SJCRH30 (cell line): ENCODE measurements around the gene RHOBTB3. TPM values are rescaled to one million over a fixed set of nuclear protein-coding genes. Genes with fewer than 3 reads are reported as not detected.
A peak's percentile ranks its signal among the peaks of the same experiment; 100 is the strongest.

Source experiments
- DNase-seq, 2 experiments: peaks; one replicate each; pipeline ENCODE4 v3.0.0-alpha.2; 2015 to 2020
- H3K27ac ChIP-seq: fragments of 250-450 bp; sonication (Bioruptor Pico); 2 replicates; pipeline ENCODE4 v1.5.1; 2020; ENCODE audit warnings: mild to moderate bottlenecking, moderate library complexity
- H3K27me3 ChIP-seq: fragments of 250-450 bp; sonication (Bioruptor Pico); 2 replicates; pipeline ENCODE4 v1.5.1; 2020; ENCODE audit warnings: mild to moderate bottlenecking, moderate library complexity
- H3K36me3 ChIP-seq: fragments of 250-450 bp; sonication (Bioruptor Pico); 2 replicates; pipeline ENCODE4 v1.5.1; 2020; ENCODE audit warnings: mild to moderate bottlenecking, moderate library complexity
- H3K4me1 ChIP-seq: fragments of 250-450 bp; sonication (Bioruptor Pico); 2 replicates; pipeline ENCODE4 v1.5.1; 2020; ENCODE audit warnings: mild to moderate bottlenecking, moderate library complexity
- H3K4me3 ChIP-seq: fragments of 250-450 bp; sonication (Bioruptor Pico); 2 replicates; pipeline ENCODE4 v1.5.1; 2020; ENCODE audit warnings: mild to moderate bottlenecking, moderate library complexity
- H3K9me3 ChIP-seq: fragments of 250-450 bp; sonication (Bioruptor Pico); replicated peaks from 2 replicates; pipeline ENCODE4 v1.5.1; 2020; ENCODE audit warnings: mild to moderate bottlenecking, moderate library complexity
- total RNA-seq: library from RNA; depleted of rRNA; stranded (reverse); fragments of >200 nt; shearing (Covaris generic); gene quantifications from 2 replicates; pipeline ENCODE4 v1.2.3, GENCODE V29; 2014

RHOBTB3 gene
- total RNA-seq, 1 experiment from 2014 or later: 212 TPM

DNA sequence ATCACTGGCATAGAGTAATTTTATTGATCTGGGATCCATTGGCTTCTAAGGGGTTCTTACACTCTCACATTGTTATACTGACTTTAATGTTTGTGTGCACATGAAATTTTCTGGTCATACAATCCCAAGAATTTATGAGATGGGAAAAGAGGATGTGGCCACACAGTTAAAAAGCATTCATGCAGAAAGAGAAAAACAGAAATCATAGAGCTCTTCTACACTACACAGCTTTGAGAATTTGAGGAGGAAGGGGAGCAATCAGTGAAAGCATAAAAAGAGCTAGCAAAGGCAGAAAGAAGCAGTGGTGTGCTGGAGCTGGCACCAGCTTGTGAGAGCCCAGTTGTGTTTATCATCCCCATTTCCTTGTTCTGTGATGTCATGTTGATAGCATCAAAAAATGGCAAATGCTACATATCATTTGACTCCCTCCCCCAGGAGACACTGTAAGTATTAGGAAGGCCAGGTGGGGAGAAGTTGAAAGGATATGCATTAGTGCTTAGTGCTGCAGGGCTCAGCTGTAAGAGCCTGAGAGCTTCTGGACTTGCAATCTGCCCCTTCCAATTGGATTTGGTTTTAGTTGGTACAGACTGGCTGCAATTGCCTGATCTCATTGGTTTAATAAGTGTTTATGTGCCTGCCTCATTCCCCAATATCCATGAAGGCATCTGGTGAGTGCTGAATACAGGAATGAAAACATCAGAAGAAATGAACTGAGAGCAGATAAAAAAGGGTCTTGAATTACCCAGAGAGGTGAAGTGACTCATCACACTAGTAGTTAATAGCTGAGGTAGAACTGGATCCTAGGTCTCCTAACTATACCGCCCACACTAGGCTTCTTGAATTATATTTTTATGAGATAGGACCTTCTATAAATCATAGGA lies 30.9 kb downstream of the RHOBTB3 start:
- Histone ChIP-seq H3K4me3 (no peak overlapping the region), H3K36me3 (peaks cover 43% of the 10 kb centered on the region), H3K27ac (no peak overlapping the region), H3K27me3 (no peaks in the 10 kb centered on the region), H3K9me3 (no peaks in the 10 kb centered on the region), H3K4me1 (peaks cover 35% of the 10 kb centered on the region)
- DNase-seq: peak in 1 of 2 experiments; percentile 19

DNA sequence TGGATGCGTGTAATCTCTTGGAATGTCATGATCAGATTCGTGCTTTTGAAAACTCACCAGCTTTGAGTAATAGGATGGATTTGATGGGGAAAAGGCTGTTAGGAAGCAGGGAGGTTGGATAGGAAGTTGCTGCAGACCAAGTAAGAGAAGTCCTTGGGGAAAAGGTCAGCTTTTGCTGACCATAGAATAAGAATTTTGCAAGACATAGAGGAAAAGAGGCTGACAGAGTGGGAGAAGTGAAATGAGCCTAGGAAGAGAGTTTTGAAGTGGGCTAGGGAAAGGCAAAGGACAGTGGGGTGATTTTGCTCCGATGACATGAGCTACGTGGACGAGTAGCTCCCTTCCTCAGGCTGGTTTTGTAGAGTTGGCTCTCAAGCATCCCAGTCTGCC lies 31.5 kb downstream of the RHOBTB3 start:
- peaks cover 39% of the 10 kb centered on the region for H3K36me3 ChIP-seq

DNA sequence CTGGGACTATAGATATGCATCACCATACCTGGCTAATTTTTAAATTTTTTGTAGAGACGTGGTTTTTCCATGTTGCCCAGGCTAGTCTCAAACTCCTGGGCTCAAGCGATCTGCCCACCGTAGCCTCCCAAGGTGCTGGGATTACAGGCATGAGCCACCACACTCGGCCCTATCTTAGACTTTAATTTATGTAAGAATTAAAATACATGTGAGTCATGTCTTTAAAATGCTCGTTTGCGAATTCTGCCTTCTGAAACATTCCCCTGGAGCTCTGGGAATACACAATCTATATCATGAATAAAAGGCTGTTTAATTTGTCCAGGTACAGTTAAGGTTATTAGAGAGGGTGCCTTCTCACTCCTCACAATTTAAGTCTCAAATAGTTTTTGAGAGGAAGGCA lies 32.8 kb downstream of the RHOBTB3 start:
- no peaks in the 10 kb centered on the region for H3K27me3 ChIP-seq
- H3K27ac ChIP-seq: no peak overlapping the region
- no peaks in the 10 kb centered on the region for H3K9me3 ChIP-seq

More for the DNA sequence above, 31.5 kb downstream of the RHOBTB3 start:
- Histone ChIP-seq H3K4me1 (peaks cover 35% of the 10 kb centered on the region), H3K27me3 (no peaks in the 10 kb centered on the region), H3K9me3 (no peaks in the 10 kb centered on the region), H3K4me3 (no peak overlapping the region), H3K27ac (no peak overlapping the region)
- DNase-seq: no peak

DNA sequence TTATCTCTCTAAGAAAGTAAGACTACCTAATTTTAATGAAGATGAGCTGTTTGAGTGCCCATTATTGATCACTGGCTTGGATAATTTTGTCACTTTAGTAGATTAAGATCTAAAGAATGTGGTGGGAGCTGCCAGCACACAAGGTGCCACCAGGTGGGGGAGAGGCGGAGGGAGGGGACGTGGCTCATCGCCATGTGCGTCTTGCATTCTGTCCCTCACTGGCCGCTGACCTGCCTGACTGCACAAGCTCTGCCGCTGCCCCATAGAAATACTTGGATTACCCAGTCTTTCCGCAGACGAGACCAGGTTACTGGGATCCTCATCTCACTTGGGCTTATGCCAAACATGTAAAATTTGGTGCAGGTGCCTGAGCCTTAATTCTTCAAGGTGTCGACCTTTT lies 37.6 kb downstream of the RHOBTB3 start:
- DNase-seq: no peak
- peaks cover 17% of the 10 kb centered on the region for H3K4me1 ChIP-seq
- peaks cover 59% of the 10 kb centered on the region for H3K36me3 ChIP-seq
- no peak overlapping the region for H3K4me3 ChIP-seq
- H3K27me3 ChIP-seq: no peaks in the 10 kb centered on the region
- no peaks in the 10 kb centered on the region for H3K9me3 ChIP-seq
- H3K27ac ChIP-seq: no peak overlapping the region

More for the DNA sequence above, 32.8 kb downstream of the RHOBTB3 start:
- Histone ChIP-seq H3K4me1 (peaks cover 31% of the 10 kb centered on the region), H3K4me3 (no peak overlapping the region), H3K36me3 (peaks cover 43% of the 10 kb centered on the region)
- no peak for DNase-seq

GRCh38 chr5:95770830-95771708 lies 39.9 kb downstream of the RHOBTB3 start:
- peaks cover 23% of the 10 kb centered on the region for H3K4me1 ChIP-seq
- H3K27ac ChIP-seq: no peak overlapping the region
- no peaks in the 10 kb centered on the region for H3K27me3 ChIP-seq
- peaks cover 60% of the 10 kb centered on the region for H3K36me3 ChIP-seq
- H3K4me3 ChIP-seq: no peak overlapping the region
- H3K9me3 ChIP-seq: no peaks in the 10 kb centered on the region
- no peak for DNase-seq

- Histone ChIP-seq H3K27me3 (no peaks in the 10 kb centered on the region), H3K36me3 (peaks cover 57% of the 10 kb centered on the region), H3K4me1 (peaks cover 23% of the 10 kb centered on the region), H3K4me3 (no peak overlapping the region), H3K27ac (no peak overlapping the region), H3K9me3 (no peaks in the 10 kb centered on the region)
- DNase-seq: no peak
Measured at GRCh38 chr5:95771892-95772291, 40.8 kb downstream of the RHOBTB3 start.

DNA sequence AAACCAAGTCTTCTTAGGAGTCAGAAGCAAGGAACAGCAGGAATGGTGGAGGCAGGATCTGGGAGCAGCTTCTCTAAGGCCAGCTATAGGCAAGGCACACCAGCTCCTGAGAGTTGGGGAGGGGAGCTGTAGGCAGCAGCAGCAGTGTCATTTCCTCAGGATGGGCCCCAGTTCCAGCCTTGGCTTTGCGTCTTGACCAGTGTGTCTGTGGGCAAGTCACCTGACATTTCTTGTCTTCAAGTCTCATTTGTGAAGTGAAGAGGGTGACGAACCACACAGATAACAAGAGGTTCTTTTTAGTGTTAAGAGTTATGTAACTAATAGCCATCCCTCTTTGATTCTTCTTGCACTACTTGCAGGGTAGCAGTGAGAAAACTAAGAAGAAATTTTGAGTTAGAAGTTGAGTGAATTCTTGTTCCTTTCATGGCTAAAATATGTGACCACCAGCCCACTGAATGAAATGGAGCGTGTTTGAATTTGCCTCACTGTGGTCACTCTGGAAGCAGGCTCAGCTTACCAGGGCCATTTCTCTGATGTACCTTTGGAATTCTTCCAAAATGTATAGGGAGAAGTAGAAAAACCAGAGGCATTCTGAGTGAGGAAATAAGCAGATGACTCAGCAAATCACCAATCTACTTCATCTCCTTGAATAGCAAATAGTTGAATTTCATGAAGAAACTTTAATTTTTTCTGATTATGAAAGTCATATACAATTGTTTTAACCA lies 42.4 kb downstream of the RHOBTB3 start:
- no peaks in the 10 kb centered on the region for H3K27me3 ChIP-seq
- H3K36me3 ChIP-seq: peaks cover 50% of the 10 kb centered on the region
- no peaks in the 10 kb centered on the region for H3K9me3 ChIP-seq
- peak; percentile 53 to 70 for DNase-seq
- H3K4me1 ChIP-seq: peaks cover 23% of the 10 kb centered on the region
- no peak overlapping the region for H3K4me3 ChIP-seq
- peak overlapping the region; percentile 24 for H3K27ac ChIP-seq

DNA sequence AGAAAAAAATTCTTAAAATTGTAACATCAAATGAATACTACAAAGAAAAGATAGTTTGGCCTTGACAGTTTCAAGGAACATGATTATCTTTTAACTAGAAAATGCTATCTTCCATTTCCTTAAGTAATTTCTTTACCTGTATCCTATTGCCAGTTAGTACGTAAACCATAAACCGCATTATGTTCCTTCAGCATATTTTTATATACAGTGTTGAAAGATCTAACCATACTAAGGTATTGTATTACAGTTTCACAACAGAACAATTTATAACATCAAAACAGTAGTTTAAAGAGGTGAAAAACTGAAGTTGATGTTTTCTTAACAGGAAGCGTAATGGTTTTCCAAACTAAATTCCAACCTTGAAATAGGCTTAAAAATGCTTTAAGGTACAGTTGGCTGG lies 46.3 kb downstream of the RHOBTB3 start:
- Histone ChIP-seq H3K4me1 (peaks cover 19% of the 10 kb centered on the region), H3K9me3 (no peaks in the 10 kb centered on the region), H3K36me3 (peaks cover 32% of the 10 kb centered on the region), H3K4me3 (no peak overlapping the region), H3K27ac (no peak overlapping the region), H3K27me3 (no peaks in the 10 kb centered on the region)
- DNase-seq: no peak

DNA sequence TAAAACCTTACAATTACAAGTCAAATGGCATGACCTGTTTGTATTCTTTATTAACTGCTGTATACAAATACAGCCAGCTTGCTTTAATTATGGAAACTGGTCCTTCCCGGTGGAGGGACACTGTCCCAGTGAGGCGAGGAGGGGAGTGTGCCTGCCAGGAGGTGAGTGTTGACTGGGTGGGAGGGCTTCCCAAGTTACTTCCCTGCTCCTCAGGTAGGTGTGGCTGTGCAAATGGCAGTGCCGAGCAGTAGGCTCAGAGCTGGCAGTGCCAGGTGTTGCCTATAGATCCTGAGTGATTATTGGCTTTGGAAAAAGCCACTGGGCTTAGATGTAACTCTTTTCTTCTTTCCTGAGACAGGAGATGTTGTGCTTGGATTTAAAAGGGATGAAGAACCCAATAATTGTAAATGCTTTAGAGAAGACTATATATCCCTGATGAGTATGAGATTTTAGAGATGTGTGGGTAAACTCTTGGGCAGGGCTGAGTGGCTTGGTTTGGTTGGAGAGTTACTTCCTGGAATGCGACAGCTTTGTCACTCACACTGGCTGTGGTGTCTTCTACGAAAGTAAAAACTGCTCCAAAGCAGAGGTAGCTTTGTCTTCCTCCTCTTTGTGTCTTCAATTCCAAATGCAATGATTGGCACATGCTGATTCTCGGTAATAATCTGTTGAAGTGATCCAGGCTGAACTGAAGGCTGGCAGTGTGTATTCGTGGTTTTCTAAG lies 47.7 kb downstream of the RHOBTB3 start:
- H3K4me3 ChIP-seq: no peak overlapping the region
- no peak for DNase-seq
- peaks cover 33% of the 10 kb centered on the region for H3K36me3 ChIP-seq
- H3K27ac ChIP-seq: no peak overlapping the region
- peaks cover 5% of the 10 kb centered on the region for H3K4me1 ChIP-seq
- H3K27me3 ChIP-seq: no peaks in the 10 kb centered on the region
- H3K9me3 ChIP-seq: no peaks in the 10 kb centered on the region

DNA sequence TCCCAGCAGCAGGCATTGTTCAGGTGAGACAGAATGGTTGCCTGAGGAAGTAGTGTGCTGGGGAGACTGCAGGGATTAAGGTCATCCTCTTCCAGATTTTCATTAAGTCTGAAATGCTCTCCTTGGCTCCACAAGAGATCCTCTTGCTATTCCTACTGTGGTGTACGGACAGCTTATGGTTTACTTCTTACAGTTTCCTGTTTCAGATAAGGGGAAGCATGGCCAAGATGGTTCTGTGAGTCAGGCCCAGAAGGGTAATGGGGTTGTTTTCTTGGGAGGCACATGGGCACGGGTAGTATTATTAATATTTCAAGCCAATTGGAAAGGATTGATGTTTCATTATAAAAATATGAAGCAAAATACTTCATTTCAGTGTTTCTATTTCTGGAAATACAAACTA lies 48.5 kb downstream of the RHOBTB3 start:
- Histone ChIP-seq H3K27ac (no peak overlapping the region), H3K9me3 (no peaks in the 10 kb centered on the region), H3K36me3 (peaks cover 32% of the 10 kb centered on the region), H3K27me3 (no peaks in the 10 kb centered on the region), H3K4me1 (no peaks in the 10 kb centered on the region), H3K4me3 (no peak overlapping the region)
- DNase-seq: no peak

DNA sequence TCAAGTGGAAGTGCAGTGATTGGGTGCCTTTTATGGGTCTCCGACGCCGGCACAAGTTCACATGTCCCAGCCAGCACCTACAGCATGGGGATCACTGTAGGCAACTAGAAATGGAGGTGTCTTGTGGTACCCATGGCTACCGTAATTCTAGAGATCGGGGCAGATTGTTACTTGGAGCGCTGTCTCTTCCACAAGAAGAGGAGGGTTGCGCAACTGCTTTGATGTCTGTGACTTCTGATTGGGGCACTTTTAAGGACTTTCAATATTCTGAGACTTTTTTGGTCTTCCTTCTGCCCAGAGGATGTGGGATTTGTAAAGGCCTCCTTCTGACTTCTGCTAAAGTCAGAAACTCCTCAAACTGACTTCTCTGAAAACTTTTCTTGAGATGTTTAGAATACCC lies 49.5 kb downstream of the RHOBTB3 start:
- Histone ChIP-seq H3K4me1 (no peaks in the 10 kb centered on the region), H3K4me3 (no peak overlapping the region), H3K36me3 (peaks cover 33% of the 10 kb centered on the region), H3K9me3 (no peaks in the 10 kb centered on the region), H3K27ac (no peak overlapping the region), H3K27me3 (no peaks in the 10 kb centered on the region)
- no peak for DNase-seq

DNA sequence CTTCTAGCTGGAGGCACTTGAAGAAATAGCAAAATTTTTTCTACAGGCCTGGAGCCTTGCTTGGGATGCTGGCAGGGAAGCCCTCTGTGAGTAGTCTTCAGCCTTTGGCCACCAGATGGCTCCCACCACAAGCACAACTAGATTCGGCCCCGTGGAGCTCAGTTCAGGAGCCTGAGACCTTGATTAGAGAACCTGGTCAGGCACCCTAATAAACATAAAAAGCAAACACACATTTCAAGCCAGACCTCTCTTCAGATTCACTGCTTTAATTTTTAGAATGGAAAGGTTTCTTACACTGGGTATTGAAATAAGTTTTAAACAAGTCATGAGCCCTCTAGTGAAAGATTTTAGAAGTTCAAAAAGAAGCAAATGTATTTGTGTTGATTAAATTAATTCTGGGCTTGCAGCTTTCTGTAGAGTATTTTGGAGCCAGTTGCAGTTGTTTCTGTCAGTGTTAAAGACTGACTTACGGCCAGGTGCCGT lies 50.0 kb downstream of the RHOBTB3 start:
- H3K27ac ChIP-seq: no peak overlapping the region
- H3K4me1 ChIP-seq: no peaks in the 10 kb centered on the region
- DNase-seq: peak; percentile 62 to 80
- peaks cover 39% of the 10 kb centered on the region for H3K36me3 ChIP-seq
- no peaks in the 10 kb centered on the region for H3K9me3 ChIP-seq
- H3K27me3 ChIP-seq: no peaks in the 10 kb centered on the region
- no peak overlapping the region for H3K4me3 ChIP-seq

DNA sequence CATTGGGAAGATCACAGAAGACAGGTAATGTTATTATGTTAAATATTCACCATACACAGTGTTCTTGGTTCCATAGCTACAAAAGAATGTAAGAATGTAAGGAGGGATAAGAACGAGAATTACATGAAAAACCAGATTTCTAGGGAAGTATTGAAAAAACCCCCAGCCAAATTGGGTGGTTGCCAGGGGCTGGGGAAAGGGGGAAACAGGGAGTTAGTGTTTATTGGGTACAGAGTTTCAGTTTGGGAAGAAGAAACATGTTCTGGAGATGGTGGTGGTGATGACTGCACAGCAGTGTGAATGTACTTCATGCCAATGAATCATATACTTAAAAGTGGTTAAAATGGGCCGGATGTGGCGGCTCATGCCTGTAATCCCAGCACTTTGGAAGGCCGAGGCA lies 51.0 kb downstream of the RHOBTB3 start:
- H3K4me1 ChIP-seq: no peaks in the 10 kb centered on the region
- no peak for DNase-seq
- H3K27me3 ChIP-seq: no peaks in the 10 kb centered on the region
- no peak overlapping the region for H3K27ac ChIP-seq
- H3K36me3 ChIP-seq: peaks cover 45% of the 10 kb centered on the region
- no peak overlapping the region for H3K4me3 ChIP-seq
- no peaks in the 10 kb centered on the region for H3K9me3 ChIP-seq

- peaks cover 55% of the 10 kb centered on the region for H3K36me3 ChIP-seq
Measured at GRCh38 chr5:95783661-95784060, 52.5 kb downstream of the RHOBTB3 start.

More at GRCh38 chr5:95783661-95784060, 52.5 kb downstream of the RHOBTB3 start:
- Histone ChIP-seq H3K9me3 (no peaks in the 10 kb centered on the region), H3K4me1 (no peaks in the 10 kb centered on the region), H3K27me3 (no peaks in the 10 kb centered on the region), H3K4me3 (no peak overlapping the region), H3K27ac (no peak overlapping the region)
- DNase-seq: no peak
